MM.1S (cell line): ENCODE data around the gene TBC1D20.

Source experiments
- EZH2 ChIP-seq: fragments of 300-600 bp; sonication (generic); optimal IDR thresholded peaks from 2 replicates; pipeline ENCODE3; 2017; ENCODE audit warnings: low read depth, mild to moderate bottlenecking, antibody characterized with exemption, low read length, mixed read lengths
- TF ChIP-seq, protein P1 (sequence below): fragments of 300-600 bp; sonication (generic); IDR thresholded peaks from 2 replicates; pipeline ENCODE4 v1.5.1; 2016; ENCODE audit warnings: antibody characterized with exemption, low read length, mixed read lengths

DNA sequence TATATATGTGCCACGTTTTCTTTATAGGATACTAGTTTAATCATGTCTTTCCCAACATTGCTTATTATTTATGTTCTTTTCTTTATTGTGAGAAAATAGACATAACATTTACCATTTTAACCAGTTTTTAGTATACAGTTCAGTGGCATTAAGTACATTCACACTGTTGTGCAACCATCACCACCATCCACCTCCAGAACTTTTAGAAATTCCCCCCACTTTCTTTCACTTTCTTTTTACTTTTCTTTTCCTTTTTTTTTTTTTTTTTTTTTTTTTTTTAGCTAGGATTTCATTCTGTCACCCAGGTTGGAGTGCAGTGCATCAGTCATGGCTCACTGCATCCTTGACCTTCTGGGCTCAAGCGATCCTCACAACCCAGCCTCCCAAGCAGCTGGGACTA is 35.8 kb downstream of the TBC1D20 start:
- no peak for TF ChIP-seq EZH2
- TF ChIP-seq, protein P1, sequence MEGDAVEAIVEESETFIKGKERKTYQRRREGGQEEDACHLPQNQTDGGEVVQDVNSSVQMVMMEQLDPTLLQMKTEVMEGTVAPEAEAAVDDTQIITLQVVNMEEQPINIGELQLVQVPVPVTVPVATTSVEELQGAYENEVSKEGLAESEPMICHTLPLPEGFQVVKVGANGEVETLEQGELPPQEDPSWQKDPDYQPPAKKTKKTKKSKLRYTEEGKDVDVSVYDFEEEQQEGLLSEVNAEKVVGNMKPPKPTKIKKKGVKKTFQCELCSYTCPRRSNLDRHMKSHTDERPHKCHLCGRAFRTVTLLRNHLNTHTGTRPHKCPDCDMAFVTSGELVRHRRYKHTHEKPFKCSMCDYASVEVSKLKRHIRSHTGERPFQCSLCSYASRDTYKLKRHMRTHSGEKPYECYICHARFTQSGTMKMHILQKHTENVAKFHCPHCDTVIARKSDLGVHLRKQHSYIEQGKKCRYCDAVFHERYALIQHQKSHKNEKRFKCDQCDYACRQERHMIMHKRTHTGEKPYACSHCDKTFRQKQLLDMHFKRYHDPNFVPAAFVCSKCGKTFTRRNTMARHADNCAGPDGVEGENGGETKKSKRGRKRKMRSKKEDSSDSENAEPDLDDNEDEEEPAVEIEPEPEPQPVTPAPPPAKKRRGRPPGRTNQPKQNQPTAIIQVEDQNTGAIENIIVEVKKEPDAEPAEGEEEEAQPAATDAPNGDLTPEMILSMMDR = no peak
